ENCODE measurements around the gene ANKIB1. TPM values are rescaled to one million over a fixed set of nuclear protein-coding genes. Genes with fewer than 3 reads are reported as not detected.

ANKIB1 gene
- total RNA-seq = 34.6 and 37.6 TPM in 2 replicates
- 21.7 TPM for polyA plus RNA-seq (2012)

GRCh38 chr7:92245487-92246359, at the start of gene ANKIB1, which contains the start of gene KRIT1:
TSS of gene ANKIB1 (plus strand) at chr7:92245974. CDS start at chr7:92294979, 49,005 bp downstream.
TSS of gene KRIT1 (minus strand) at chr7:92245914. CDS start at chr7:92242135, 3,779 bp downstream.
- DNase-seq (ENCODE audit: low read depth) = peak; percentile 93

- DNase-seq (ENCODE audit: low read depth) = no peak
Observed at GRCh38 chr7:92200791-92201190, 45.0 kb upstream of the ANKIB1 start.

GRCh38 chr7:92205987-92206386, 39.8 kb upstream of the ANKIB1 start:
- DNase-seq (ENCODE audit: low read depth) = no peak

GRCh38 chr7:92206672-92207071, 39.1 kb upstream of the ANKIB1 start:
- peak; percentile 5 for DNase-seq (ENCODE audit: low read depth)

GRCh38 chr7:92221766-92222165, 24.0 kb upstream of the ANKIB1 start:
- DNase-seq (ENCODE audit: low read depth) = no peak

- no peak for DNase-seq (ENCODE audit: low read depth)
Observed at GRCh38 chr7:92226981-92227380, 18.8 kb upstream of the ANKIB1 start.

- no peak for DNase-seq (ENCODE audit: low read depth)
Observed at GRCh38 chr7:92228100-92228499, 17.7 kb upstream of the ANKIB1 start.

- no peak for DNase-seq (ENCODE audit: low read depth)
Observed at GRCh38 chr7:92228742-92229141, 17.0 kb upstream of the ANKIB1 start.

GRCh38 chr7:92230547-92230946, 15.2 kb upstream of the ANKIB1 start:
- no peak for DNase-seq (ENCODE audit: low read depth)

GRCh38 chr7:92242972-92243371, 2.8 kb upstream of the ANKIB1 start:
- no peak for DNase-seq (ENCODE audit: low read depth)

GRCh38 chr7:92244808-92245486, 827 bp upstream of the ANKIB1 start:
- DNase-seq (ENCODE audit: low read depth) = peak; percentile 54

- DNase-seq (ENCODE audit: low read depth) = peak; percentile 39
Observed at GRCh38 chr7:92246360-92247101, 757 bp downstream of the ANKIB1 start.

GRCh38 chr7:92250603-92251002, 4.8 kb downstream of the ANKIB1 start:
- no peak for DNase-seq (ENCODE audit: low read depth)

- DNase-seq (ENCODE audit: low read depth) = no peak
Observed at GRCh38 chr7:92251181-92251580, 5.4 kb downstream of the ANKIB1 start.

GRCh38 chr7:92253251-92253650, 7.5 kb downstream of the ANKIB1 start:
- no peak for DNase-seq (ENCODE audit: low read depth)

- DNase-seq (ENCODE audit: low read depth) = peak; percentile 26
Observed at GRCh38 chr7:92254800-92255199, 9.0 kb downstream of the ANKIB1 start.

GRCh38 chr7:92255308-92255707, 9.5 kb downstream of the ANKIB1 start:
- DNase-seq (ENCODE audit: low read depth) = peak; percentile 86

- no peak for DNase-seq (ENCODE audit: low read depth)
Observed at GRCh38 chr7:92259062-92259461, 13.3 kb downstream of the ANKIB1 start.

GRCh38 chr7:92259610-92260247, 14.0 kb downstream of the ANKIB1 start:
- peak; percentile 26 for DNase-seq (ENCODE audit: low read depth)

- no peak for DNase-seq (ENCODE audit: low read depth)
Observed at GRCh38 chr7:92260248-92260781, 14.5 kb downstream of the ANKIB1 start.

Measured in myocyte (in vitro differentiated cells).